HG03108 (cell line): ENCODE results near the gene TNS2.
"Not testable (repeated sequence)": the region's sequence is repeated elsewhere in the genome, so short reads cannot be mapped to it uniquely, and the experiment has no call there.

Source experiments
- ATAC-seq: cut with Tn5 transposase; IDR thresholded peaks from one replicate; pipeline ENCODE4 v1.9.1; 2021; ENCODE audit warnings: moderate library complexity; ENCODE audit not compliant: unreplicated experiment

Gene TNS2, protein sequence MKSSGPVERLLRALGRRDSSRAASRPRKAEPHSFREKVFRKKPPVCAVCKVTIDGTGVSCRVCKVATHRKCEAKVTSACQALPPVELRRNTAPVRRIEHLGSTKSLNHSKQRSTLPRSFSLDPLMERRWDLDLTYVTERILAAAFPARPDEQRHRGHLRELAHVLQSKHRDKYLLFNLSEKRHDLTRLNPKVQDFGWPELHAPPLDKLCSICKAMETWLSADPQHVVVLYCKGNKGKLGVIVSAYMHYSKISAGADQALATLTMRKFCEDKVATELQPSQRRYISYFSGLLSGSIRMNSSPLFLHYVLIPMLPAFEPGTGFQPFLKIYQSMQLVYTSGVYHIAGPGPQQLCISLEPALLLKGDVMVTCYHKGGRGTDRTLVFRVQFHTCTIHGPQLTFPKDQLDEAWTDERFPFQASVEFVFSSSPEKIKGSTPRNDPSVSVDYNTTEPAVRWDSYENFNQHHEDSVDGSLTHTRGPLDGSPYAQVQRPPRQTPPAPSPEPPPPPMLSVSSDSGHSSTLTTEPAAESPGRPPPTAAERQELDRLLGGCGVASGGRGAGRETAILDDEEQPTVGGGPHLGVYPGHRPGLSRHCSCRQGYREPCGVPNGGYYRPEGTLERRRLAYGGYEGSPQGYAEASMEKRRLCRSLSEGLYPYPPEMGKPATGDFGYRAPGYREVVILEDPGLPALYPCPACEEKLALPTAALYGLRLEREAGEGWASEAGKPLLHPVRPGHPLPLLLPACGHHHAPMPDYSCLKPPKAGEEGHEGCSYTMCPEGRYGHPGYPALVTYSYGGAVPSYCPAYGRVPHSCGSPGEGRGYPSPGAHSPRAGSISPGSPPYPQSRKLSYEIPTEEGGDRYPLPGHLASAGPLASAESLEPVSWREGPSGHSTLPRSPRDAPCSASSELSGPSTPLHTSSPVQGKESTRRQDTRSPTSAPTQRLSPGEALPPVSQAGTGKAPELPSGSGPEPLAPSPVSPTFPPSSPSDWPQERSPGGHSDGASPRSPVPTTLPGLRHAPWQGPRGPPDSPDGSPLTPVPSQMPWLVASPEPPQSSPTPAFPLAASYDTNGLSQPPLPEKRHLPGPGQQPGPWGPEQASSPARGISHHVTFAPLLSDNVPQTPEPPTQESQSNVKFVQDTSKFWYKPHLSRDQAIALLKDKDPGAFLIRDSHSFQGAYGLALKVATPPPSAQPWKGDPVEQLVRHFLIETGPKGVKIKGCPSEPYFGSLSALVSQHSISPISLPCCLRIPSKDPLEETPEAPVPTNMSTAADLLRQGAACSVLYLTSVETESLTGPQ (N-terminal part only)

DNA sequence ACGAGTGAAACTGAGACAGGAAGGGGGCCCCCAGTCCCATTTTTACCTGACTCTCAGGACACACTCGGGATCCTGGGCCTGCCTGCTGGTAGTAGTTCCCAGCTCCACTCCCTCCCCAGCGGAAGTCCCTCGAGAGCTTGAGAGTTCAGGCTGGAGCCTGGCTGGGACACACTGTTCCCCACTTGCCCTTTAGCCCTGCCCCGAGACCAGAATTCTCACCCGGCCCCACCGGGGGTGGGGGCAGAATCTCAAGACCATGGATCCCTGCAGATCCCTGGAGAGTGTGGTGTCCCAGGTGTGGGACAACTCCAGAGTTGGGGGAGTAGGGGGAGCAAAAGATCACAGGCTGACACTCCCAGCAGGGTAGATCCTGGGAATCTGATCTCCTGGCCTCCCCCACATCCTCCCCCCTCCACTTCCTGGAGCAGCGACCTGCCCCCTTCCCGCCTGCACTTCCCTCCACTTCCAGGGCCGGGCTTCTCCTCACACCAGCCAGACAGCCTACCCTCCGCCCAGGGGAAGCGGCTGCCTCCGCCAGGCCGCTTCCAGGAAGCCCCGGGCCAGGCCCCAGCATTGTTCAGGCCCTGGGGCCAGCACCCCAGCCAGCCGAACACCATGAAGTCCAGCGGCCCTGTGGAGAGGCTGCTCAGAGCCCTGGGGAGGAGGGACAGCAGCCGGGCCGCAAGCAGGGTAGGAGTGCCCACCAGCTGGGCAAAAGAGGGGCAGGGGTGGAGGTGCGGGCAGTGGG is at the start of gene TNS2:
TNS2 (plus strand) TSS at position 495 of the 748 bp plus-strand sequence; CDS start at position 616, 121 bp downstream.
- no peak for ATAC-seq

DNA sequence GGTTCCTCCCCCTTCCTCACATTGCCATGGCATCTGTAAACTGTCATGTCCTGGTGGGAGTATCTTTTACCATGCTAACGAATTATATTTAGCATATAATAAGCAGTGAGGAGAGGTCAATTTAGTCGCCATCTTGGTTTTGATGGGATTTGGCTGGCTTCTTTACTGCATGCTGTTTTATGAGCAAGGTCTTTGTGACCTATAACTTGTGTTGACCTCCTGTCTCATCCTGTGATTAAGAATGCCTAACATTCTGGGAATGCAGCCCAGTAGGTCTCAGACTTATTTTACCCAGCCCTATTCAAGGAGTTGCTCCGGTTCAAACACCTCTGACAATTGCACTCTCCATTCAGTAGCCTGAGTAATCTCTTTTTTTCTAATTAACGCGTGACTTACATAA is 45.7 kb upstream of the TNS2 start:
- no peak for ATAC-seq

DNA sequence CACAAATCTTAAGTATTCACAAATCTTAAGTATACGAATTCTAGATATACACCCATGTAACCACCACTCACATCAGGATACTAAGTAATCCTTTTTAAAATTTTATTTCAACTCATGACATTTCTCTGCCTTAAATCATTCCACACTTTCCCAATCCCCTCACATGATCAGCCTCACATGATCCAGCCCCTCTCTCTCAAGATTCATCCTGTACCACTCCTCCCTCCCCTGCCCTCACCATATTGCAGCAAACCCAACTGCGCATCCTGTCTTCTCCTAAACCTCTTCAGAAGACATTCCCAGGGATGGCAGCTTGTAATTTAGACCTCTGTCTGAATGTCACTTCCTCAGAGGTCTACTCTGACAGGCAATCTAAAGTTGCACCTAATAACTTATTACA is 45.3 kb upstream of the TNS2 start:
- no peak for ATAC-seq

DNA sequence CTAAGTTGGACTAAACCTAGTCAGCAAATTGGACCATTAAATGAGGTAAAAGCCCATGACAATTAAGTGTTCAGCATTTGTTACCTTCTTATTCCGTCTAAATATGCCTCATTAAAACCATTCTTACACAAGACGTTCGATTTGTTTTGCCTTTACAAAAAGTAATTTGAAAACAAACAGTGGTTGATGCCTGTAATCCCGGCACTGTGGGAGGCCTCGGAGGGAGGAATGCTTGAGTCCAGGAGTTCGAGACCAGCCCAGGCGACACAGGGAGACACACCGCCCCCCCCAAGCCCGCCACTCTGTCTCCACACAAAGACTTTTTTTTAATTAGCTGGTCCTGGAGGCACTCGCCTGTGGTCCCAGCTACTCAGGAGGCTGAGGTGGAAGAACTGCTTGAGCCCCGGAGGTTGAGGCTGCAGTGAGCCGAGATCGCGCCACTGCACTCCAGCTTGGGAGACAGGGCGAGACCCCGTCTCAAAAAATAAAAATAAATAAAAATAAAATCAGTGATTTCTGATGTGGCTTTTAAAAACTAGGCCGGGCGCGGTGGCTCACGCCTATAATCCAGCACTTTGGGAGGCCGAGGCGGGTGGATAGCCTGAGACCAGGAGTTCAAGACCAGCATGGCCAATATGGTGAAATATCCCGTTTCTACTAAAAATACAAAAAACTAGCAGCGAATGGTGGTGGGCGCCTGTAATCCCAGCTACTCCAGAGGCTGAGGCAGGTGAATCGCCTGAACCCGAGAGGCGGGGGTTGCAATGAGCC is 44.5 kb upstream of the TNS2 start:
- no peak for ATAC-seq

GRCh38 chr12:53005986-53006809 is 43.7 kb upstream of the TNS2 start, which contains the start of gene EIF4B:
Gene EIF4B (plus strand): TSS chr12:53006456. CDS start chr12:53006484, 28 bp downstream.
- peak; percentile 91 for ATAC-seq

DNA sequence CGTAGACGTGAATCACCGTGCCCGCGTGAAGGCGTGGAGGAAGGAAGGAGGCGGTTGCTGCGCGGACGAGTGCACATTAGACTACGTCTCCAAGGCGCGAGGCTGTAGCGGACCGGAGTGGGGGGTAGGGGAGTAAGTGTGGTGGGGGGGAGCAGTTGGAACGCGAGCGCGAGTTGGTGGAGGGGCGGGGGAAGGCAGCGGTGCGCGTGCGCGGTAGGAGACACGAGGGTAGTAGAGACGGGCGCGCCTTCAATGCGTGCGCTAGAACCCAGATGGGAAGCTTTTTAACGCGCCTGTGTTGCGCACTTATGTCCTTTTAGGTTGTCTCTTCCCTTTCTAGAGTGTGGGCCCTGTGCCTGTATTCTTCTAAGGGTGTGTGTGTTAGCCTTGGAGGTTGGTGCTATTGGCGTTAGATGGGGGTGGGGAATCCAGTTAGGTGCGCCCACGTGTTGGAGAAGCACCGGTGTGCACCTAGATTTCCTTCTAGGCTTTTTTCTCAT is 43.0 kb upstream of the TNS2 start:
- no peak for ATAC-seq

DNA sequence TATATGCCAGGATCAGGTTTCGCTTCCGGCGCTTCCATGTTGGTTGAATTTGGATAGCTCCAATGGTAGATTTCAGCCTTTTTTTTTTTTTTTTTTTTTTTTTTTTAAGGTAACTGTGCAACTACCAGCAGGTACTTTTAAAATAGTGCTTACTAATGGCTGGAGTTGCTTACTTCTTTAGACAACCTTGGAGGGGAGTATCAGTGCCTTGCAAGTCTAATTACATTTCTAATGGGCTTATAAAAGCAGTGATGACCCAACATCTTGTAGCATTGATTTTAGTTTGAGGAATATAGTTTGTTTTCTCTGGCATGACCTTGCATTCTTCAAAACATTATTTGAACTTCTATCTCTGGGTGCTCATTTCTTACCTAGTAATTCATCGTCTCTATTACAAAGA is 42.5 kb upstream of the TNS2 start:
- ATAC-seq: no peak

DNA sequence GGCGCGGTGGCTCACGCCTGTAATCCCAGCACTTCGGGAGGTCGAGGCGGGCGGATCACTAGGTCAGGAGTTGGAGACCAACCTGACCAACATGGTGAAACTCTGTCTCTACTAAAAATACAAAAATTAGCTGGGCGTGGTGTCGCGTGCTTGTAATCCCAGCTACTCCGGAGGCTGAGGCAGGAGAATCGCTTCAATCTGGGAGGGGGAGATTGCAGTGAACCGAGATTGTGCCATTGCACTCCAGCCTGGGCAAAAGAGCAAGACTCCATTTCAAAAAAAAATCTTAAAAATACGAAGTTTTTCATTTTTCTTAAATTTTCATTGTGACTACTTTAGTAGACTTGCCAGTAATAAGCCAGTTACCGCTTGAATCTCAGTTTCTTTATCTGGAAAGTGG is 41.1 kb upstream of the TNS2 start:
- ATAC-seq: not testable (repeated sequence)

DNA sequence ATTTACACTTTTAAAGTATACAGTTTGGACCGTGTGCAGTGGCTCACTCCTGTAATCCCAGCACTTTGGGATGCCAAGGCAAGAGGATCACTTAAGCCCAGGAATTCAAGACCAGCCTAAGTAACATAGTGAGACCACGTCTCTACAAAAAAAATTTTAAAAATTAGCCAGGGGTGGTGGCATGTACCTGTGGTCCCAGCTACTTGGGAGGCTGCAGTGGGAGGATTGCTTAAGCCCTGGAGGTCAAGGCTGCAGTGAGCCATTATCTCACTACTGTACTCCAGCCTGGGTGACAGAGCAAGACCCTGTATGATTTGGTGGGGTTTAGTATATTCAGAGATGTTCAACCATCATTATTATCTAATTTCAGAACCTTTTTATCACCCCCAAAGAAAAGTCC is 38.9 kb upstream of the TNS2 start:
- ATAC-seq: no peak

DNA sequence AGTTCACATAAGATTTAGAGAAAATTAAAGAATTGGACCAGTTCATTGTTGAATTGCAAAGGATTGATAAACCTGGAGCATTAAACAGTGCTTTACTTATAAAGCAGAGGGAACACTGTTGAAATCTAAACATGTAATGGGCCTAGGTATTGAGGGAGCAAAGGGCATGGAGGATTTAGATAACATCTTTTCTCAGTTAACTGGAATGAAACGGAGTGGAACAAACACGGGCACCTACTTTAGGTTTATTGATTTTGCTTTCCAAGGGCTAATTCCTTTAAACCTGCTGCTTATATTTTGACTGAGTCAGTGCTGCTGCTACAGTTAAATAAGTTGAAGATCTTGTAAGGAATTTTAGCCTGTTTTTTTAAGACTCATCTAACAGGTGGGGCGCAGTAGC is 38.0 kb upstream of the TNS2 start:
- no peak for ATAC-seq

GRCh38 chr12:53012928-53013327 is 36.9 kb upstream of the TNS2 start:
- ATAC-seq: no peak

DNA sequence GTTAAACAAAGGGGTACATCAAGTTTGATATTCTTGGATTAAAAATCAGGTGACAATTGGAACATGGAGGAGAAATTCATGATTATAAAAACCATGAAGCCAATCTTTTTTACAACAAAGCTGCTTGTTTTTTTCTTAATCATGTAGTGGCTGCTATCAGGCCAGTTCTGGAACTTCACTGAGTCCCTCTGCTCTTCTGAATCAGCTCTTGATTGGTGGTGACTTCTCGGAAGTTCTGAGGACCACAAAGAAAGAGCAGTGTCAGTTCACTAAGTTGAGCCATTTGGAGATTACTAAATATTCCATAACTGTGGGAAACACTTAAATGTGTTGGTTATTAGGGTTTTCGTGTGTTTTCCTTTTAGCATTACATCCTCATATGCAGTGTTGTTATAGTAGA is 35.2 kb upstream of the TNS2 start:
- no peak for ATAC-seq

GRCh38 chr12:53025250-53025649 is 24.6 kb upstream of the TNS2 start:
- ATAC-seq: no peak

GRCh38 chr12:53027014-53027413 is 22.9 kb upstream of the TNS2 start:
- not testable (repeated sequence) for ATAC-seq

DNA sequence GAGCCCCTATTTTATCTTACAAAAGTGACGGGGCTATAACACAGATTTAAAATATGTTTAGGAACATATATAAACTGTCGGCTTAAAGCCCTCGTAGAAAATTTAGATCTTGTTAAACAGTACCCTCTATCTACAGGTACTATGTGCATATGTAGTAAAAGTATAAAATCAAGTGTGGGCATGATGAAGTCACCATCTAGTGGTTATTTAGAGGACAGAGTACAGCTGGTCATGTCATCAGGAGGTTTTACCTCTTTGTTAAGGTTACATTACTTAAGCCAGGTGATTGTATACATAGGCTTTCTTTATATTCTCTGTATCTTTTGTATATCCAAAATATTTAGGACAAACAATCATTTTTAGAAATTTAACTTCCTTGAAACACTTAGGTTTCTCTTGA is 18.2 kb upstream of the TNS2 start:
- no peak for ATAC-seq

GRCh38 chr12:53033832-53034231 is 16.0 kb upstream of the TNS2 start:
- ATAC-seq: not testable (repeated sequence)

- ATAC-seq: no peak
Measured at GRCh38 chr12:53034459-53034858, 15.4 kb upstream of the TNS2 start.

DNA sequence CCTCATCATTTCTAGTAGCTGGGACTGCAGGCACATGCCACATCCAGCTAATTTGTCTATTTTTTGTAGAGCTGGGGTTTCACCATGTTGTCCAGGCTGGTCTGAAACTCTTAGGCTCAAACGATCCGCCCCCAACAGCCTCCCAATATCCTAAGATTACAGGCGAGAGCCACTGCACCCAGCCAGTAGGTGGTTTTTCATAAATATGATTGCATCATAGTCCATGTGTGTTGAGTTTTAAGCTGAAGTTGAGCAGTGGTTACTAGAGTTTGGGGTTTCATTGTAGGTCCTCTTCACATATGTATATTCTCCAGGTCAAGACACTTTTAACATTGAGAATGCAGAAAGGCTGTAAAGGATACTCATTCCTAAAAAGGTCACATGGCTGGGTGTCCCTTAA is 13.1 kb upstream of the TNS2 start:
- no peak for ATAC-seq

DNA sequence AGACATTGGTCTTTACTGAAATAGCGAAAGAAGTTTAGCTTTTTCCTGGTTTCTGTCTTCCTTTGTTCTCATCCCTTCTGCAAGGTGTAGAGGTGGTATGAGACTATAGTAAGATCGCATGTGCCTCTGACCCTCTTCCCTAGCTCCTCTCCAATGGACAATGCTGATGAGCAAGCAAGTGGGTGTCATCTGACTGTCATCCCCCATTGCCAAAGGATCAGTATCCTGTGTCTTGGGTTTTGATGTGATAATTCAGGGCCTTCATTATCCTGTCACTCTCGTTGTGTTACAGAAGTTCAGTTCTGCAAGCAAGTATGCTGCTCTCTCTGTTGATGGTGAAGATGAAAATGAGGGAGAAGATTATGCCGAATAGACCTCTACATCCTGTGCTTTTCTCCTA is 10.0 kb upstream of the TNS2 start:
- no peak for ATAC-seq
